Measurements from ENCODE around the gene ZFP1.
A peak's percentile ranks its signal among the peaks of the same experiment; 100 is the strongest.

The ZFP1 gene

DNA sequence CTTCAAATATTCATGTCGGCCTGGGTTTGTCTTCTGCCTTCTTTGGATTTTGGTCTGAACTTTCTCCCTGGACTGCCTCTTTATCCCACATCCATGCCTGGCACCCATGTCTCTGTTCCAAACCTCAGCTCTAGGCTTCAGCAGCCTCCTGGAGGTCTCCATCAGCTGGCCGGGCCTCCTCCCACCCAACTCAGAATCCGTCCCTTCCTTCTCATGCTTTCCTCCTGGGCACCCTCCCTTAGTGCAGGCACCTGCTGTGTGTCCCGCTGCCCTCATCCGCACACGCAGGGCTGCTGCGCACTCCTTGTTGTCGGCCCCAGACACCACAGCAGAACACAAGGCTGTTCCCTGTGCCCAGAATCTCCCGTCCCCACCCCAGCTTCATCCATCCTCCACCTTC lies 45.7 kb upstream of the ZFP1 start:
- no peaks in the 10 kb centered on the region for H3K27me3 ChIP-seq
- no peak for DNase-seq
- no peaks in the 10 kb centered on the region for H3K9me3 ChIP-seq
- H3K4me1 ChIP-seq, result peaks cover 37% of the 10 kb centered on the region
- H3K4me3 ChIP-seq (ENCODE audit: low read depth, low read length), result no peak overlapping the region
- TF ChIP-seq, protein P1, sequence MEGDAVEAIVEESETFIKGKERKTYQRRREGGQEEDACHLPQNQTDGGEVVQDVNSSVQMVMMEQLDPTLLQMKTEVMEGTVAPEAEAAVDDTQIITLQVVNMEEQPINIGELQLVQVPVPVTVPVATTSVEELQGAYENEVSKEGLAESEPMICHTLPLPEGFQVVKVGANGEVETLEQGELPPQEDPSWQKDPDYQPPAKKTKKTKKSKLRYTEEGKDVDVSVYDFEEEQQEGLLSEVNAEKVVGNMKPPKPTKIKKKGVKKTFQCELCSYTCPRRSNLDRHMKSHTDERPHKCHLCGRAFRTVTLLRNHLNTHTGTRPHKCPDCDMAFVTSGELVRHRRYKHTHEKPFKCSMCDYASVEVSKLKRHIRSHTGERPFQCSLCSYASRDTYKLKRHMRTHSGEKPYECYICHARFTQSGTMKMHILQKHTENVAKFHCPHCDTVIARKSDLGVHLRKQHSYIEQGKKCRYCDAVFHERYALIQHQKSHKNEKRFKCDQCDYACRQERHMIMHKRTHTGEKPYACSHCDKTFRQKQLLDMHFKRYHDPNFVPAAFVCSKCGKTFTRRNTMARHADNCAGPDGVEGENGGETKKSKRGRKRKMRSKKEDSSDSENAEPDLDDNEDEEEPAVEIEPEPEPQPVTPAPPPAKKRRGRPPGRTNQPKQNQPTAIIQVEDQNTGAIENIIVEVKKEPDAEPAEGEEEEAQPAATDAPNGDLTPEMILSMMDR (IDR thresholded peaks at IDR 0.05; ENCODE audit: low read depth, low read length), result no peak
- no peaks in the 10 kb centered on the region for H3K36me3 ChIP-seq

- TF ChIP-seq, protein P1 (IDR thresholded peaks at IDR 0.05; ENCODE audit: low read depth, low read length), result no peak
- Histone ChIP-seq H3K4me1 (peaks cover 39% of the 10 kb centered on the region), H3K27me3 (no peaks in the 10 kb centered on the region), H3K4me3 (ENCODE audit: low read depth, low read length) (no peak overlapping the region), H3K36me3 (no peaks in the 10 kb centered on the region), H3K9me3 (no peaks in the 10 kb centered on the region)
- DNase-seq, result no peak
Measured at GRCh38 chr16:75103994-75104393, 44.3 kb upstream of the ZFP1 start.

DNA sequence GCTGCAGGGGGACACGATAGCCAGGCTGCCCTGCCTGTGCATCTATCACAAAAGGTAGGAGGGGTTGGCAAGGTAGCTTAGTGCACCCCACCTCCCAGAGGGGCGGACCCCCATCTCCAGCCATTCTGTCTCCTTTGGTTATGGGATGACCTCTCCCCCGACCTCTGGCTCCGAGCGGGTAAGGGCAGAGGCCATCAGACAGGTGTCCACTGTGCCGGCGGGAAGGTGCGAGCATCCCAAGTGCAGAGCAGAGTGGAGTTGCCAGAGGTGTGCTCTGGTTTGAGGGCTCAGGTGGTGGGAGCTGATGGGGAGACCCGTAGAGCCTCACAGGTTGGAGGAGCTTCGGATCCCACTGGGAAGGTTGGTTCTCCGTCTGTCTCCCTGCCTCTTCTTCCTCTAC lies 43.5 kb upstream of the ZFP1 start:
- H3K4me3 ChIP-seq (ENCODE audit: low read depth, low read length), result peak overlapping the region; percentile 23
- TF ChIP-seq, protein P1 (IDR thresholded peaks at IDR 0.05; ENCODE audit: low read depth, low read length), result no peak

GRCh38 chr16:75105306-75106061 lies 42.8 kb upstream of the ZFP1 start:
- peak; percentile 89 for DNase-seq
- Histone ChIP-seq H3K4me1 (peaks cover 45% of the 10 kb centered on the region), H3K36me3 (no peaks in the 10 kb centered on the region), H3K27me3 (no peaks in the 10 kb centered on the region), H3K4me3 (ENCODE audit: low read depth, low read length) (peak overlapping the region; percentile 23), H3K9me3 (no peaks in the 10 kb centered on the region)
- TF ChIP-seq, protein P1 (IDR thresholded peaks at IDR 0.05; ENCODE audit: low read depth, low read length), result no peak

More for the DNA sequence above, 43.5 kb upstream of the ZFP1 start:
- H3K36me3 ChIP-seq, result no peaks in the 10 kb centered on the region
- no peaks in the 10 kb centered on the region for H3K9me3 ChIP-seq
- H3K27me3 ChIP-seq, result no peaks in the 10 kb centered on the region
- no peak for DNase-seq
- H3K4me1 ChIP-seq, result peaks cover 39% of the 10 kb centered on the region

GRCh38 chr16:75106351-75107274 lies 41.7 kb upstream of the ZFP1 start:
- no peaks in the 10 kb centered on the region for H3K9me3 ChIP-seq
- no peak overlapping the region for H3K4me3 ChIP-seq (ENCODE audit: low read depth, low read length)
- H3K4me1 ChIP-seq, result peaks cover 45% of the 10 kb centered on the region
- H3K36me3 ChIP-seq, result no peaks in the 10 kb centered on the region
- no peaks in the 10 kb centered on the region for H3K27me3 ChIP-seq
- no peak for DNase-seq
- TF ChIP-seq, protein P1 (IDR thresholded peaks at IDR 0.05; ENCODE audit: low read depth, low read length), result no peak

Data from BE2C (cell line).